ENCODE data around the gene STYXL2.

STYXL2 gene

GRCh38 chr1:167137332-167137781 lies 43.5 kb downstream of the STYXL2 start:
- Histone ChIP-seq H3K14ac (ENCODE audit: low read length) (no peak overlapping the region), H3K79me1 (ENCODE audit: low read length) (peaks cover 19% of the 10 kb centered on the region), H4K8ac (ENCODE audit: low read depth, low read length) (peak overlapping the region; percentile 1), H3K79me2 (ENCODE audit: control insufficient read depth, insufficient read depth, low read length, poor library complexity) (no peaks in the 10 kb centered on the region), H3K18ac (ENCODE audit: low read length) (no peak overlapping the region), H3K36me3 (ENCODE audit: control insufficient read depth in 1 of 2, insufficient read depth in 2 of 2, low read length in 2 of 2) (peaks cover 0 to 1% of the 10 kb centered on the region in 2 experiments), H3K9me3 (ENCODE audit: insufficient read depth, low read depth, low read length) (no peaks in the 10 kb centered on the region), H3K27me3 (ENCODE audit: insufficient read depth, low read length) (no peaks in the 10 kb centered on the region), H3K27ac (ENCODE audit: low read depth, low read length) (peak overlapping the region; percentile 96), H2BK12ac (ENCODE audit: low read length) (peak overlapping the region; percentile 4), H3K4me3 (ENCODE audit: low read depth, low read length) (no peak overlapping the region), H3K23ac (ENCODE audit: low read length) (no peak overlapping the region), H3K9ac (ENCODE audit: low read length) (no peak overlapping the region), H3K4me2 (ENCODE audit: low read length) (peak overlapping the region; percentile 42), H3K4me1 (ENCODE audit: control insufficient read depth in 1 of 2, insufficient read depth in 2 of 2, low read length in 2 of 2) (peaks cover 12 to 21% of the 10 kb centered on the region in 2 experiments), H3K4ac (ENCODE audit: low read depth, low read length) (no peak overlapping the region), H2BK5ac (ENCODE audit: low read depth, low read length, poor library complexity) (peak overlapping the region; percentile 79), H4K91ac (ENCODE audit: low read depth, low read length) (peak overlapping the region; percentile 13), H2AK5ac (ENCODE audit: low read length) (no peak overlapping the region), H2AFZ (ENCODE audit: insufficient read depth, low read length, poor library complexity) (peak overlapping the region; percentile 23), H4K12ac (ENCODE audit: low read depth, low read length) (no peak overlapping the region), H2BK120ac (ENCODE audit: insufficient read depth, low read length, poor library complexity) (no peak overlapping the region)
- WGBS (ENCODE audit: extremely low coverage, insufficient coverage, insufficient read length), result no CpG with 5 or more reads among the region's 6 CpGs
- DNase-seq, result no peak

GRCh38 chr1:167137793-167138510 lies 44.1 kb downstream of the STYXL2 start:
- Histone ChIP-seq H4K12ac (ENCODE audit: low read depth, low read length) (no peak overlapping the region), H3K79me1 (ENCODE audit: low read length) (peaks cover 19% of the 10 kb centered on the region), H3K79me2 (ENCODE audit: control insufficient read depth, insufficient read depth, low read length, poor library complexity) (no peaks in the 10 kb centered on the region), H3K18ac (ENCODE audit: low read length) (no peak overlapping the region), H2AFZ (ENCODE audit: insufficient read depth, low read length, poor library complexity) (peak overlapping the region; percentile 23), H3K4me2 (ENCODE audit: low read length) (peak overlapping the region; percentile 42), H4K8ac (ENCODE audit: low read depth, low read length) (peak overlapping the region; percentile 1), H4K91ac (ENCODE audit: low read depth, low read length) (no peak overlapping the region), H3K27me3 (ENCODE audit: insufficient read depth, low read length) (no peaks in the 10 kb centered on the region), H2BK5ac (ENCODE audit: low read depth, low read length, poor library complexity) (peak overlapping the region; percentile 79), H2AK5ac (ENCODE audit: low read length) (no peak overlapping the region), H3K23ac (ENCODE audit: low read length) (no peak overlapping the region), H3K27ac (ENCODE audit: low read depth, low read length) (peak overlapping the region; percentile 96), H3K4me1 (ENCODE audit: control insufficient read depth in 1 of 2, insufficient read depth in 2 of 2, low read length in 2 of 2) (peaks cover 12 to 21% of the 10 kb centered on the region in 2 experiments), H3K9ac (ENCODE audit: low read length) (no peak overlapping the region), H2BK12ac (ENCODE audit: low read length) (no peak overlapping the region), H2BK120ac (ENCODE audit: insufficient read depth, low read length, poor library complexity) (peak overlapping the region; percentile 2), H3K4ac (ENCODE audit: low read depth, low read length) (no peak overlapping the region), H3K36me3 (ENCODE audit: control insufficient read depth in 1 of 2, insufficient read depth in 2 of 2, low read length in 2 of 2) (peaks cover 0 to 1% of the 10 kb centered on the region in 2 experiments), H3K9me3 (ENCODE audit: insufficient read depth, low read depth, low read length) (no peaks in the 10 kb centered on the region), H3K4me3 (ENCODE audit: low read depth, low read length) (no peak overlapping the region), H3K14ac (ENCODE audit: low read length) (no peak overlapping the region)
- DNase-seq, result no peak
- no CpG with 5 or more reads among the region's 3 CpGs for WGBS (ENCODE audit: extremely low coverage, insufficient coverage, insufficient read length)

- Histone ChIP-seq H3K79me2 (ENCODE audit: control insufficient read depth, insufficient read depth, low read length, poor library complexity) (no peaks in the 10 kb centered on the region), H4K12ac (ENCODE audit: low read depth, low read length) (no peak overlapping the region), H3K36me3 (ENCODE audit: control insufficient read depth in 1 of 2, insufficient read depth in 2 of 2, low read length in 2 of 2) (peaks cover 0 to 1% of the 10 kb centered on the region in 2 experiments), H3K4me3 (ENCODE audit: low read depth, low read length) (no peak overlapping the region), H4K8ac (ENCODE audit: low read depth, low read length) (no peak overlapping the region), H3K27ac (ENCODE audit: low read depth, low read length) (no peak overlapping the region), H3K79me1 (ENCODE audit: low read length) (peaks cover 19% of the 10 kb centered on the region), H3K23ac (ENCODE audit: low read length) (no peak overlapping the region), H2BK12ac (ENCODE audit: low read length) (peak overlapping the region; percentile 15), H3K14ac (ENCODE audit: low read length) (no peak overlapping the region), H4K91ac (ENCODE audit: low read depth, low read length) (no peak overlapping the region), H3K27me3 (ENCODE audit: insufficient read depth, low read length) (no peaks in the 10 kb centered on the region), H2BK120ac (ENCODE audit: insufficient read depth, low read length, poor library complexity) (no peak overlapping the region), H3K4me2 (ENCODE audit: low read length) (no peak overlapping the region), H3K9ac (ENCODE audit: low read length) (no peak overlapping the region), H2AFZ (ENCODE audit: insufficient read depth, low read length, poor library complexity) (no peak overlapping the region), H3K4ac (ENCODE audit: low read depth, low read length) (no peak overlapping the region), H2BK5ac (ENCODE audit: low read depth, low read length, poor library complexity) (no peak overlapping the region), H3K9me3 (ENCODE audit: insufficient read depth, low read depth, low read length) (no peaks in the 10 kb centered on the region), H3K18ac (ENCODE audit: low read length) (no peak overlapping the region), H3K4me1 (ENCODE audit: control insufficient read depth in 1 of 2, insufficient read depth in 2 of 2, low read length in 2 of 2) (peaks cover 12 to 21% of the 10 kb centered on the region in 2 experiments), H2AK5ac (ENCODE audit: low read length) (no peak overlapping the region)
- WGBS (ENCODE audit: extremely low coverage, insufficient coverage, insufficient read length), result no CpG with 5 or more reads among the region's 1 CpG
- DNase-seq, result no peak
Measured at GRCh38 chr1:167138703-167139102, 44.8 kb downstream of the STYXL2 start.

GRCh38 chr1:167141963-167142362 lies 48.1 kb downstream of the STYXL2 start:
- H3K23ac ChIP-seq (ENCODE audit: low read length), result no peak overlapping the region
- no peak for DNase-seq
- peaks cover 0 to 1% of the 10 kb centered on the region in 2 experiments for H3K36me3 ChIP-seq (ENCODE audit: control insufficient read depth in 1 of 2, insufficient read depth in 2 of 2, low read length in 2 of 2)
- H3K9me3 ChIP-seq (ENCODE audit: insufficient read depth, low read depth, low read length), result no peaks in the 10 kb centered on the region
- H3K27me3 ChIP-seq (ENCODE audit: insufficient read depth, low read length), result no peaks in the 10 kb centered on the region
- H3K27ac ChIP-seq (ENCODE audit: low read depth, low read length), result no peak overlapping the region
- H3K4ac ChIP-seq (ENCODE audit: low read depth, low read length), result no peak overlapping the region
- WGBS (ENCODE audit: extremely low coverage, insufficient coverage, insufficient read length), result no CpG with 5 or more reads among the region's 3 CpGs
- H3K14ac ChIP-seq (ENCODE audit: low read length), result no peak overlapping the region
- H3K79me1 ChIP-seq (ENCODE audit: low read length), result peaks cover 3% of the 10 kb centered on the region
- H2AK5ac ChIP-seq (ENCODE audit: low read length), result no peak overlapping the region
- H4K8ac ChIP-seq (ENCODE audit: low read depth, low read length), result no peak overlapping the region
- no peak overlapping the region for H3K18ac ChIP-seq (ENCODE audit: low read length)
- no peak overlapping the region for H2AFZ ChIP-seq (ENCODE audit: insufficient read depth, low read length, poor library complexity)
- H4K91ac ChIP-seq (ENCODE audit: low read depth, low read length), result no peak overlapping the region
- H3K4me2 ChIP-seq (ENCODE audit: low read length), result no peak overlapping the region
- H3K9ac ChIP-seq (ENCODE audit: low read length), result no peak overlapping the region
- no peak overlapping the region for H4K12ac ChIP-seq (ENCODE audit: low read depth, low read length)
- peaks cover 7 to 10% of the 10 kb centered on the region in 2 experiments for H3K4me1 ChIP-seq (ENCODE audit: control insufficient read depth in 1 of 2, insufficient read depth in 2 of 2, low read length in 2 of 2)
- no peak overlapping the region for H2BK5ac ChIP-seq (ENCODE audit: low read depth, low read length, poor library complexity)
- no peak overlapping the region for H2BK12ac ChIP-seq (ENCODE audit: low read length)
- H2BK120ac ChIP-seq (ENCODE audit: insufficient read depth, low read length, poor library complexity), result no peak overlapping the region
- no peak overlapping the region for H3K4me3 ChIP-seq (ENCODE audit: low read depth, low read length)
- H3K79me2 ChIP-seq (ENCODE audit: control insufficient read depth, insufficient read depth, low read length, poor library complexity), result no peaks in the 10 kb centered on the region

Measured in trophoblast cell (in vitro differentiated cells and primary cell).